Keratinocyte (primary cell): ENCODE measurements around the gene NT5DC1. TPM values are rescaled to one million over a fixed set of nuclear protein-coding genes. Genes with fewer than 3 reads are reported as not detected.

Experiments
- DNase-seq: peaks from one replicate; pipeline ENCODE4 v3.0.0-alpha.2; 2011; ENCODE audit warnings: low read depth, missing footprints, low spot score
- FAIRE-seq: peaks from 2 replicates; lab custom pipeline; 2011; peaks lifted over from hg19 to GRCh38; lab: Jason Lieb, UNC
- H2AFZ ChIP-seq: 2 replicates; pipeline ENCODE4 v1.6.0; 2012; ENCODE audit warnings: low read length, control low read depth, inconsistent platforms; ENCODE audit not compliant: control insufficient read depth
- H3K27ac ChIP-seq: 2 replicates; pipeline ENCODE4 v1.5.1; 2011; ENCODE audit warnings: low read length; ENCODE audit not compliant: control insufficient read depth, insufficient read depth
- H3K27me3 ChIP-seq: 3 replicates; pipeline ENCODE4 v1.6.0; 2011; ENCODE audit warnings: low read length; ENCODE audit not compliant: control insufficient read depth, insufficient read depth; ENCODE audit errors: extremely low read depth
- H3K36me3 ChIP-seq, 2 experiments: 2 replicates in 1 of 2; 3 replicates in 1 of 2; pipeline ENCODE4 v1.5.1; 2011; ENCODE audit warnings: low read length in 2 of 2, mild to moderate bottlenecking in 1 of 2; ENCODE audit not compliant: control insufficient read depth in 2 of 2, insufficient read depth in 2 of 2; ENCODE audit errors: extremely low read depth in 1 of 2
- H3K4me1 ChIP-seq: 3 replicates; pipeline ENCODE4 v1.5.1; 2011; ENCODE audit warnings: low read length; ENCODE audit not compliant: control insufficient read depth, insufficient read depth; ENCODE audit errors: extremely low read depth
- H3K4me2 ChIP-seq: 3 replicates; pipeline ENCODE4 v1.6.0; 2011; ENCODE audit warnings: low read depth, low read length; ENCODE audit not compliant: control insufficient read depth, insufficient read depth; ENCODE audit errors: extremely low read depth
- H3K4me3 ChIP-seq, 3 experiments: fragments of 200-600 bp in 1 of 3; sonication (generic) in 1 of 3; 2 replicates in 2 of 3; 3 replicates in 1 of 3; pipeline ENCODE4 v1.5.1; 2011 to 2016; ENCODE audit warnings: low read length in 3 of 3, mild to moderate bottlenecking in 3 of 3, control low read depth in 2 of 3, inconsistent platforms in 1 of 3, low read depth in 1 of 3, mixed read lengths in 1 of 3, mixed run types in 1 of 3, moderate library complexity in 1 of 3; ENCODE audit not compliant: control insufficient read depth in 2 of 3, insufficient read depth in 2 of 3; ENCODE audit errors: extremely low read depth in 1 of 3
- H3K79me2 ChIP-seq: 2 replicates; pipeline ENCODE4 v1.6.0; 2012; ENCODE audit warnings: low read length; ENCODE audit not compliant: control insufficient read depth, insufficient read depth
- H3K9ac ChIP-seq: 3 replicates; pipeline ENCODE4 v1.6.0; 2011; ENCODE audit warnings: low read length; ENCODE audit not compliant: control insufficient read depth, insufficient read depth; ENCODE audit errors: extremely low read depth
- H3K9me1 ChIP-seq: 3 replicates; pipeline ENCODE4 v1.6.0; 2011; ENCODE audit warnings: low read length; ENCODE audit not compliant: control insufficient read depth, insufficient read depth; ENCODE audit errors: extremely low read depth
- H3K9me3 ChIP-seq: 2 replicates; pipeline ENCODE4 v1.5.1; 2012; ENCODE audit warnings: low read depth, low read length; ENCODE audit not compliant: control insufficient read depth
- H4K20me1 ChIP-seq: 3 replicates; pipeline ENCODE4 v1.6.0; 2011; ENCODE audit warnings: low read length; ENCODE audit not compliant: control insufficient read depth, insufficient read depth; ENCODE audit errors: extremely low read depth
- EZH2 ChIP-seq: IDR thresholded peaks from one replicate; pipeline ENCODE4 v1.6.1; 2012; ENCODE audit warnings: inconsistent platforms, mild to moderate bottlenecking, low read length, moderate library complexity
- dilution Hi-C: fragments of 300-500 bp; cut with MboI; formaldehyde crosslinking; loops from one replicate; pipeline ENCODE4 v1.7.0; 2020; ENCODE audit warnings: low sequenced_read_pairs; ENCODE audit not compliant: extremely low pct_ligation_motif_present
- polyA plus RNA-seq, 5 experiments: library from polyadenylated mRNA; depleted of rRNA in 3 of 5; stranded (reverse) in 3 of 5; stranded (forward) in 1 of 5; unstranded in 1 of 5; fragments of >200 nt; gene quantifications; 1 replicate in 1 of 5; 2 replicates in 3 of 5; 3 replicates in 1 of 5; pipeline versions ENCODE4 v1.2.1 to v1.2.3, GENCODE V29; 2011 to 2012; ENCODE audit warnings: missing spikeins in 2 of 5, low read depth in 1 of 5, low replicate concordance in 1 of 5
- TF ChIP-seq, protein P1 (sequence below), 3 experiments: IDR thresholded peaks in 1 of 3; conservative IDR thresholded peaks in 1 of 3; optimal IDR thresholded peaks in 1 of 3; 2 replicates in 2 of 3; 3 replicates in 1 of 3; pipeline versions ENCODE3 to v1.5.1; 2011; ENCODE audit warnings: low read length in 3 of 3, mild to moderate bottlenecking in 3 of 3, moderate library complexity in 2 of 3, control low read depth in 1 of 3, inconsistent platforms in 1 of 3; ENCODE audit not compliant: insufficient read depth in 2 of 3; ENCODE audit errors: extremely low read depth in 1 of 3

The NT5DC1 gene
- polyA plus RNA-seq, 1 donor (not counting 4 experiments of a cell fraction or from before 2014, with no cell fraction given), result 31.2 TPM

DNA sequence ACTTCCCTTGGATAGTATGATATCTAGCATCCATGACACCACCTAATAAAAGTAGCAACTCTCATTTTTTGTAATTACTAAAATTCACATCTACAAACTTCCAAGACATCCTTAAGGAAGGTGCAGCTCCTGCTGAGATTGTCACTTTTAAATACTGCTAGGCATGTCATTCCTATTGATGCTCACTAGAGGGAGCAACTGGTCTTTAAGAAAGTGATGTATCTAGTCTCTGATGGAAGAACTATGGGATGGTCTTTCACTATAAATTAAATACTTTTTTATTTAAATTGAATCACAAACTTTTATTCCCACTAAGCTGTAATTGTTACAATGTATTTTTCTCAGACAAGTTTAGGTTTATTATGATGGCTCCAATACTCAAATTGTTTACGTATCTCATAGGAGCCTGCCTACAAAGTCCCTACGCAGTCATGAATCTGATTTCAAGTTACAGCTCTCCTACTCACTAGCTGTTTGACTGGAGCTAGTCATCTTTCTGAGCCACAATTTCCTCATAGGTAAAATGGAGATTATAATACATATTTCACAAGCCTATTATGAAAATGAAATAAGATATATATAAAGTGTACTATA lies 187.1 kb downstream of the NT5DC1 start:
- Histone ChIP-seq H3K4me3 (no peak overlapping the region), H3K9me1 (no peaks in the 10 kb centered on the region), H3K9ac (no peak overlapping the region), H3K4me1 (peaks cover 4% of the 10 kb centered on the region), H4K20me1 (no peaks in the 10 kb centered on the region), H3K27ac (no peak overlapping the region), H3K27me3 (no peaks in the 10 kb centered on the region), H3K9me3 (no peaks in the 10 kb centered on the region), H2AFZ (no peak overlapping the region), H3K36me3 (no peaks in the 10 kb centered on the region), H3K79me2 (no peaks in the 10 kb centered on the region), H3K4me2 (no peak overlapping the region)
- no peak for TF ChIP-seq EZH2
- TF ChIP-seq, protein P1, sequence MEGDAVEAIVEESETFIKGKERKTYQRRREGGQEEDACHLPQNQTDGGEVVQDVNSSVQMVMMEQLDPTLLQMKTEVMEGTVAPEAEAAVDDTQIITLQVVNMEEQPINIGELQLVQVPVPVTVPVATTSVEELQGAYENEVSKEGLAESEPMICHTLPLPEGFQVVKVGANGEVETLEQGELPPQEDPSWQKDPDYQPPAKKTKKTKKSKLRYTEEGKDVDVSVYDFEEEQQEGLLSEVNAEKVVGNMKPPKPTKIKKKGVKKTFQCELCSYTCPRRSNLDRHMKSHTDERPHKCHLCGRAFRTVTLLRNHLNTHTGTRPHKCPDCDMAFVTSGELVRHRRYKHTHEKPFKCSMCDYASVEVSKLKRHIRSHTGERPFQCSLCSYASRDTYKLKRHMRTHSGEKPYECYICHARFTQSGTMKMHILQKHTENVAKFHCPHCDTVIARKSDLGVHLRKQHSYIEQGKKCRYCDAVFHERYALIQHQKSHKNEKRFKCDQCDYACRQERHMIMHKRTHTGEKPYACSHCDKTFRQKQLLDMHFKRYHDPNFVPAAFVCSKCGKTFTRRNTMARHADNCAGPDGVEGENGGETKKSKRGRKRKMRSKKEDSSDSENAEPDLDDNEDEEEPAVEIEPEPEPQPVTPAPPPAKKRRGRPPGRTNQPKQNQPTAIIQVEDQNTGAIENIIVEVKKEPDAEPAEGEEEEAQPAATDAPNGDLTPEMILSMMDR (optimal IDR thresholded peaks at IDR 0.05 in 1 of 3, IDR thresholded peaks at IDR 0.05 in 1 of 3, conservative IDR thresholded peaks at IDR 0.05 in 1 of 3; ENCODE audit: extremely low read depth in 1 of 3, insufficient read depth in 2 of 3, low read length in 3 of 3), result peak in 2 of 3 experiments; percentile 59 to 72
- DNase-seq (no peak), FAIRE-seq (peak; percentile 89)
- dilution Hi-C loops, result no loop called here

- Histone ChIP-seq H3K27ac (no peak overlapping the region), H3K9me1 (no peaks in the 10 kb centered on the region), H3K4me2 (no peak overlapping the region), H2AFZ (no peak overlapping the region), H3K9ac (no peak overlapping the region), H3K79me2 (no peaks in the 10 kb centered on the region), H3K4me1 (peaks cover 4% of the 10 kb centered on the region), H3K36me3 (no peaks in the 10 kb centered on the region), H3K9me3 (no peaks in the 10 kb centered on the region), H4K20me1 (no peaks in the 10 kb centered on the region), H3K4me3 (no peak overlapping the region), H3K27me3 (no peaks in the 10 kb centered on the region)
- FAIRE-seq, result no peak
- dilution Hi-C loops, result no loop called here
- no peak for TF ChIP-seq EZH2
- TF ChIP-seq, protein P1 (optimal IDR thresholded peaks at IDR 0.05 in 1 of 3, IDR thresholded peaks at IDR 0.05 in 1 of 3, conservative IDR thresholded peaks at IDR 0.05 in 1 of 3; ENCODE audit: extremely low read depth in 1 of 3, insufficient read depth in 2 of 3, low read length in 3 of 3), result no peak
- no peak for DNase-seq
These were observed 189.2 kb downstream of the NT5DC1 start for GRCh38 chr6:116289876-116290275.
